GM12875 (cell line): ENCODE results near the gene BRINP1.

Experiments
- H3K4me3 ChIP-seq: one replicate; pipeline ENCODE4 v1.5.1; 2011; ENCODE audit warnings: low read depth, low read length, control low read depth
- TF ChIP-seq, protein P1 (sequence below): IDR thresholded peaks from 2 replicates; pipeline ENCODE4 v1.5.1; 2011; ENCODE audit warnings: low read depth, mild to moderate bottlenecking, control low read depth, inconsistent platforms, low read length, moderate library complexity, borderline replicate concordance; ENCODE audit not compliant: insufficient read depth

Gene BRINP1

DNA sequence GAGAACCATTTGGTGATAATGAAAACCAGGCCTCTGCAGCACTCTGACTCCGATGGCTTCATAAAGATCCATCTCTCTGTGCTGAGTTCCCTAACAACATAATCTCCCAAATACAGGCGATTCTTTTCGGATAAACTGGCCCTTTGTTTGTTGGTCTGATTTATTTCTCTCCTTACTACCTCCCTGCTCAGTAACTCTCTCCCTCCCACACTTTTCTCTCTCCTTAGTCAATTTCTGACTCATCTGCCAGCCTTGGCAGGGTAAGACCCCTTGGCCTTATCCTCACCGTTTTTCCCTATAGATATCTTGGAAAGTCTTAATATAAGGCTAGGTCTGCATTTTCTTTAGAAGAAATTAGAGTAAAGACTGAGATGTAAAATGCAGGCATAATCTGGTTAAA is 128.7 kb downstream of the BRINP1 start:
- no peak overlapping the region for H3K4me3 ChIP-seq
- TF ChIP-seq, protein P1, sequence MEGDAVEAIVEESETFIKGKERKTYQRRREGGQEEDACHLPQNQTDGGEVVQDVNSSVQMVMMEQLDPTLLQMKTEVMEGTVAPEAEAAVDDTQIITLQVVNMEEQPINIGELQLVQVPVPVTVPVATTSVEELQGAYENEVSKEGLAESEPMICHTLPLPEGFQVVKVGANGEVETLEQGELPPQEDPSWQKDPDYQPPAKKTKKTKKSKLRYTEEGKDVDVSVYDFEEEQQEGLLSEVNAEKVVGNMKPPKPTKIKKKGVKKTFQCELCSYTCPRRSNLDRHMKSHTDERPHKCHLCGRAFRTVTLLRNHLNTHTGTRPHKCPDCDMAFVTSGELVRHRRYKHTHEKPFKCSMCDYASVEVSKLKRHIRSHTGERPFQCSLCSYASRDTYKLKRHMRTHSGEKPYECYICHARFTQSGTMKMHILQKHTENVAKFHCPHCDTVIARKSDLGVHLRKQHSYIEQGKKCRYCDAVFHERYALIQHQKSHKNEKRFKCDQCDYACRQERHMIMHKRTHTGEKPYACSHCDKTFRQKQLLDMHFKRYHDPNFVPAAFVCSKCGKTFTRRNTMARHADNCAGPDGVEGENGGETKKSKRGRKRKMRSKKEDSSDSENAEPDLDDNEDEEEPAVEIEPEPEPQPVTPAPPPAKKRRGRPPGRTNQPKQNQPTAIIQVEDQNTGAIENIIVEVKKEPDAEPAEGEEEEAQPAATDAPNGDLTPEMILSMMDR, result no peak

DNA sequence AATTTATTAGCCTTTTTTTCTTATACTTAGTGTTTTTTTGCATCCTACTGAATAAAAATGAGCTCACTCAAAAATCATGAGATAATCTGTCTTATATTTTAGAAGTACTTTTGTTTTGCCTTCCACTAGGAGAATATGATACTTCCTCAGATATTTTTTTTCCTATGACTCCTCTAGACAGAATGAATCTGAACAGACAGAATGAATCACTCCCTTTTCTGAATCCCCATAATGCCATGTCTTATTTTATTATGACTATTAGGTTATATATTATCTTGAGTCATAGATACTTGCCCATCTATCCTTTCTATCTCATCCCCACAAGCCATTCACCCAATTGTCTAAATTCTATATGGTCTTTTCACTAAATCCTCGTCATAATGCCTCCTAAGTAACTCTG is 134.6 kb downstream of the BRINP1 start:
- no peak overlapping the region for H3K4me3 ChIP-seq
- TF ChIP-seq, protein P1, result no peak

DNA sequence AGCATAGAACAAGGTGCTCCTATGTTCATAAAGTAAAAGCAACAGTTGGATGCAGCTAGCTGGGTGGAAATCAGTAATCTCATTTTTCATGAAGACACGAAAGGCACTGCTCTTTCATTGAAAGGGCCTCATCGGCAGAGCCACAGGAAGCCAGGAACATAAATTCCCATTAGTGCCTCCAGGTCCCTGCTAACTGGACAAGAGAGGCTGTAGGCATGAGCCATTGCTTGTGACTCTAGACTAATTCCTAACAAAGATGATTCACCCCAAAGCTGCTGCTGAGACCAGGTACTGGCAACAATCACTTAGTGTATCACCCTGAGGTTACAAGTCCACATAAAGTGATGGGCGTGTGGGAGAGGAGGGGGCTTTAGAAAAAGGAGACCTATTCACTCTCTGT is 141.8 kb downstream of the BRINP1 start:
- no peak overlapping the region for H3K4me3 ChIP-seq
- TF ChIP-seq, protein P1, result no peak

GRCh38 chr9:119224431-119224830 is 144.8 kb downstream of the BRINP1 start:
- TF ChIP-seq, protein P1, result no peak
- H3K4me3 ChIP-seq, result no peak overlapping the region

GRCh38 chr9:119221276-119221675 is 148.0 kb downstream of the BRINP1 start:
- H3K4me3 ChIP-seq, result no peak overlapping the region
- TF ChIP-seq, protein P1, result no peak

DNA sequence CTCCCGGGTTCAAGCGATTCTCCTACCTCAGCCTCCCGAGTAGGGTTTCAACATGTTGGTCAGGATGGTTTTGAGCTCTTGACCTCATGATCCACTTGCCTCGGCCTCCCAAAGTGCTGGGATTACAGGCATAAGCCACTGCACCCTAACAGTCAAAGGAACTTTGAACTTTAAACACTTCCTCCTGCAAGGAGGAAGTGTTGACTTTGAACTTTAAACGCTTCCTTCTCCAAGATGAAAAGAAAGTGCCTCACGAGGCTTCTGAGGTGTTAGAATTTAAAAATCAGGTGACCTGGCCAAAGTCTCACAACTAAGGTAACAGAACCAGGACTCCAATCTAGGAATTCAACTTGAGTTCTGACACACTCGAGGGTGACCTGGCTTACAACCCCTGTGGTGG is 150.9 kb downstream of the BRINP1 start:
- TF ChIP-seq, protein P1, result no peak
- no peak overlapping the region for H3K4me3 ChIP-seq

GRCh38 chr9:119216651-119217331 is 152.4 kb downstream of the BRINP1 start:
- no peak overlapping the region for H3K4me3 ChIP-seq
- TF ChIP-seq, protein P1, result no peak
